ENCODE results near the gene BDKRB2.

Gene BDKRB2

GRCh38 chr14:96245710-96246538 lies 41.3 kb downstream of the BDKRB2 start:
- H3K4me3 ChIP-seq (ENCODE audit: low read depth in 1 of 2, low read length in 2 of 2): no peak overlapping the region
- H3K4me1 ChIP-seq (ENCODE audit: control insufficient read depth in 1 of 2, insufficient read depth in 2 of 2, low read length in 2 of 2): no peaks in the 10 kb centered on the region
- H3K27me3 ChIP-seq (ENCODE audit: low read depth, low read length): no peaks in the 10 kb centered on the region
- H3K27ac ChIP-seq (ENCODE audit: low read length): no peak overlapping the region
- no peaks in the 10 kb centered on the region for H3K9me3 ChIP-seq (ENCODE audit: control insufficient read depth in 1 of 2, low read length in 2 of 2)
- H3K36me3 ChIP-seq (ENCODE audit: control insufficient read depth in 1 of 2, insufficient read depth in 2 of 2, low read length in 2 of 2): peaks cover 3 to 9% of the 10 kb centered on the region in 2 donors

- Histone ChIP-seq H3K27me3 (ENCODE audit: low read depth, low read length) (no peaks in the 10 kb centered on the region), H3K4me1 (ENCODE audit: control insufficient read depth in 1 of 2, insufficient read depth in 2 of 2, low read length in 2 of 2) (no peaks in the 10 kb centered on the region), H3K9me3 (ENCODE audit: control insufficient read depth in 1 of 2, low read length in 2 of 2) (no peaks in the 10 kb centered on the region), H3K4me3 (ENCODE audit: low read depth in 1 of 2, low read length in 2 of 2) (no peak overlapping the region), H3K36me3 (ENCODE audit: control insufficient read depth in 1 of 2, insufficient read depth in 2 of 2, low read length in 2 of 2) (peaks cover 0 to 3% of the 10 kb centered on the region in 2 donors), H3K27ac (ENCODE audit: low read length) (no peak overlapping the region)
Observed at GRCh38 chr14:96246539-96246847, 41.9 kb downstream of the BDKRB2 start.

GRCh38 chr14:96247031-96247430 lies 42.4 kb downstream of the BDKRB2 start:
- H3K4me1 ChIP-seq (ENCODE audit: control insufficient read depth in 1 of 2, insufficient read depth in 2 of 2, low read length in 2 of 2): no peaks in the 10 kb centered on the region
- no peaks in the 10 kb centered on the region for H3K27me3 ChIP-seq (ENCODE audit: low read depth, low read length)
- H3K4me3 ChIP-seq (ENCODE audit: low read depth in 1 of 2, low read length in 2 of 2): no peak overlapping the region
- no peaks in the 10 kb centered on the region for H3K9me3 ChIP-seq (ENCODE audit: control insufficient read depth in 1 of 2, low read length in 2 of 2)
- H3K27ac ChIP-seq (ENCODE audit: low read length): no peak overlapping the region
- H3K36me3 ChIP-seq (ENCODE audit: control insufficient read depth in 1 of 2, insufficient read depth in 2 of 2, low read length in 2 of 2): no peaks in the 10 kb centered on the region

GRCh38 chr14:96249029-96249428 lies 44.4 kb downstream of the BDKRB2 start:
- Histone ChIP-seq H3K9me3 (ENCODE audit: control insufficient read depth in 1 of 2, low read length in 2 of 2) (no peaks in the 10 kb centered on the region), H3K36me3 (ENCODE audit: control insufficient read depth in 1 of 2, insufficient read depth in 2 of 2, low read length in 2 of 2) (no peaks in the 10 kb centered on the region), H3K4me3 (ENCODE audit: low read depth in 1 of 2, low read length in 2 of 2) (no peak overlapping the region), H3K4me1 (ENCODE audit: control insufficient read depth in 1 of 2, insufficient read depth in 2 of 2, low read length in 2 of 2) (peaks cover 0 to 4% of the 10 kb centered on the region in 2 donors), H3K27ac (ENCODE audit: low read length) (no peak overlapping the region), H3K27me3 (ENCODE audit: low read depth, low read length) (no peaks in the 10 kb centered on the region)

GRCh38 chr14:96250485-96250884 lies 45.8 kb downstream of the BDKRB2 start:
- H3K9me3 ChIP-seq (ENCODE audit: control insufficient read depth in 1 of 2, low read length in 2 of 2): no peaks in the 10 kb centered on the region
- H3K4me3 ChIP-seq (ENCODE audit: low read depth in 1 of 2, low read length in 2 of 2): no peak overlapping the region
- H3K4me1 ChIP-seq (ENCODE audit: control insufficient read depth in 1 of 2, insufficient read depth in 2 of 2, low read length in 2 of 2): peaks cover 0 to 4% of the 10 kb centered on the region in 2 donors
- H3K27me3 ChIP-seq (ENCODE audit: low read depth, low read length): no peaks in the 10 kb centered on the region
- no peak overlapping the region for H3K27ac ChIP-seq (ENCODE audit: low read length)
- H3K36me3 ChIP-seq (ENCODE audit: control insufficient read depth in 1 of 2, insufficient read depth in 2 of 2, low read length in 2 of 2): no peaks in the 10 kb centered on the region

GRCh38 chr14:96251656-96252155 lies 47.1 kb downstream of the BDKRB2 start:
- no peaks in the 10 kb centered on the region for H3K27me3 ChIP-seq (ENCODE audit: low read depth, low read length)
- H3K4me3 ChIP-seq (ENCODE audit: low read depth in 1 of 2, low read length in 2 of 2): no peak overlapping the region
- no peaks in the 10 kb centered on the region for H3K36me3 ChIP-seq (ENCODE audit: control insufficient read depth in 1 of 2, insufficient read depth in 2 of 2, low read length in 2 of 2)
- no peak overlapping the region for H3K27ac ChIP-seq (ENCODE audit: low read length)
- H3K4me1 ChIP-seq (ENCODE audit: control insufficient read depth in 1 of 2, insufficient read depth in 2 of 2, low read length in 2 of 2): peaks cover 0 to 4% of the 10 kb centered on the region in 2 donors
- H3K9me3 ChIP-seq (ENCODE audit: control insufficient read depth in 1 of 2, low read length in 2 of 2): no peaks in the 10 kb centered on the region

- Histone ChIP-seq H3K4me3 (ENCODE audit: low read depth in 1 of 2, low read length in 2 of 2) (no peak overlapping the region), H3K36me3 (ENCODE audit: control insufficient read depth in 1 of 2, insufficient read depth in 2 of 2, low read length in 2 of 2) (no peaks in the 10 kb centered on the region), H3K27ac (ENCODE audit: low read length) (peak overlapping the region; percentile 69), H3K4me1 (ENCODE audit: control insufficient read depth in 1 of 2, insufficient read depth in 2 of 2, low read length in 2 of 2) (peaks cover 0 to 4% of the 10 kb centered on the region in 2 donors), H3K9me3 (ENCODE audit: control insufficient read depth in 1 of 2, low read length in 2 of 2) (no peaks in the 10 kb centered on the region), H3K27me3 (ENCODE audit: low read depth, low read length) (no peaks in the 10 kb centered on the region)
Observed at GRCh38 chr14:96252323-96252998, 47.8 kb downstream of the BDKRB2 start.

- H3K27me3 ChIP-seq (ENCODE audit: low read depth, low read length): no peaks in the 10 kb centered on the region
- no peaks in the 10 kb centered on the region for H3K36me3 ChIP-seq (ENCODE audit: control insufficient read depth in 1 of 2, insufficient read depth in 2 of 2, low read length in 2 of 2)
- no peak overlapping the region for H3K4me3 ChIP-seq (ENCODE audit: low read depth in 1 of 2, low read length in 2 of 2)
- H3K27ac ChIP-seq (ENCODE audit: low read length): peak overlapping the region; percentile 69
- H3K4me1 ChIP-seq (ENCODE audit: control insufficient read depth in 1 of 2, insufficient read depth in 2 of 2, low read length in 2 of 2): peaks cover 0 to 4% of the 10 kb centered on the region in 2 donors
- no peaks in the 10 kb centered on the region for H3K9me3 ChIP-seq (ENCODE audit: control insufficient read depth in 1 of 2, low read length in 2 of 2)
Observed at GRCh38 chr14:96252999-96253539, 48.4 kb downstream of the BDKRB2 start.

GRCh38 chr14:96254687-96255086 lies 50.0 kb downstream of the BDKRB2 start:
- peaks cover 0 to 4% of the 10 kb centered on the region in 2 donors for H3K4me1 ChIP-seq (ENCODE audit: control insufficient read depth in 1 of 2, insufficient read depth in 2 of 2, low read length in 2 of 2)
- no peaks in the 10 kb centered on the region for H3K27me3 ChIP-seq (ENCODE audit: low read depth, low read length)
- no peaks in the 10 kb centered on the region for H3K36me3 ChIP-seq (ENCODE audit: control insufficient read depth in 1 of 2, insufficient read depth in 2 of 2, low read length in 2 of 2)
- peak overlapping the region; percentile 52 for H3K27ac ChIP-seq (ENCODE audit: low read length)
- H3K9me3 ChIP-seq (ENCODE audit: control insufficient read depth in 1 of 2, low read length in 2 of 2): peaks cover 0 to 3% of the 10 kb centered on the region in 2 donors
- H3K4me3 ChIP-seq (ENCODE audit: low read depth in 1 of 2, low read length in 2 of 2): peak overlapping the region in 1 of 2 donors; percentile 20

- peak within 1 kb of the TSS; percentile 76 for H3K27ac ChIP-seq (ENCODE audit: low read length)
- H3K4me1 ChIP-seq (ENCODE audit: control insufficient read depth in 1 of 2, insufficient read depth in 2 of 2, low read length in 2 of 2): peaks cover 0 to 4% of the 10 kb centered on the region in 2 donors
- H3K36me3 ChIP-seq (ENCODE audit: control insufficient read depth in 1 of 2, insufficient read depth in 2 of 2, low read length in 2 of 2): no peaks in the 10 kb centered on the region
- H3K27me3 ChIP-seq (ENCODE audit: low read depth, low read length): no peaks in the 10 kb centered on the region
- peak within 1 kb of the TSS; percentile 20 to 31 for H3K4me3 ChIP-seq (ENCODE audit: low read depth in 1 of 2, low read length in 2 of 2)
- peaks cover 0 to 5% of the 10 kb centered on the region in 2 donors for H3K9me3 ChIP-seq (ENCODE audit: control insufficient read depth in 1 of 2, low read length in 2 of 2)
Observed at GRCh38 chr14:96255501-96256366, 51.1 kb downstream of the BDKRB2 start, which contains the start of gene BDKRB1. Gene BDKRB1 (plus strand): TSS chr14:96256210. CDS start chr14:96263683, 7,473 bp downstream.

Data from muscle layer of duodenum (tissue), 2 donors.